ENCODE results near the gene CLEC19A.

GRCh38 chr16:19264123-19264673 is 21.3 kb upstream of the CLEC19A start:
- no peak for TF ChIP-seq SIN3A (IDR thresholded peaks at IDR 0.05; ENCODE audit: borderline replicate concordance, insufficient read depth, low read length)
- TF ChIP-seq TAF1 (IDR thresholded peaks at IDR 0.05; ENCODE audit: borderline replicate concordance, insufficient read depth, low read length), result no peak
- TF ChIP-seq FOXP2 (optimal IDR thresholded peaks at IDR 0.05; ENCODE audit: borderline replicate concordance, extremely low read depth, extremely low read length, insufficient read depth), result no peak
